Embryonic facial prominence (tissue), 1 donor: ENCODE measurements around the gene FOXP1.

Experiments used
- DNase-seq: peaks from one replicate; pipeline ENCODE4 v3.0.0-alpha.2; 2016; ENCODE audit errors: extremely low spot score

Gene FOXP1

GRCh38 chr3:71129611-71130431 is 453.7 kb downstream of the FOXP1 start:
- no peak for DNase-seq

- no peak for DNase-seq
Measured at GRCh38 chr3:71128961-71129360, 454.6 kb downstream of the FOXP1 start.

GRCh38 chr3:71127844-71128243 is 455.7 kb downstream of the FOXP1 start:
- DNase-seq, result no peak

GRCh38 chr3:71127052-71127831 is 456.3 kb downstream of the FOXP1 start:
- DNase-seq, result no peak

DNA sequence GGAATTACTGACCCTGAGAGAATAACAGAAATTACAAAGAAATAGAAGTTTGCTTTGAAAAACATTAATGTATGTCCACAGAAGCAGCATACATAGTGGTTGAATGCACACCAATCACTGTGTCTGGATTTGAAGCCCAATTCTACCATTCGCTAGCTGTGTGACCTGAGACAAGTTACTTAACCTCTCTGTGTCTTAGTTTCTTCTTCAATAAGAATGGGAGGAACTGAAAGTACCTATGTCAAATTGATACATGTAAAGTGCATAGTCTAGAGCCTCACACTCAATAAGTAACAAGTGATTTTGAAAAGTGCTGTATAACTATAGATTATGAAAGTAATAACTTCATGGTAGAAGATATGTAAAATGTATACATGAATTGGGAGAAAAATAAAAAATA is 457.8 kb downstream of the FOXP1 start:
- DNase-seq, result no peak

- no peak for DNase-seq
Measured at GRCh38 chr3:71124048-71124447, 459.5 kb downstream of the FOXP1 start.

- DNase-seq, result no peak
Measured at GRCh38 chr3:71122641-71123040, 460.9 kb downstream of the FOXP1 start.

GRCh38 chr3:71121429-71122167 is 461.9 kb downstream of the FOXP1 start:
- DNase-seq, result no peak

DNA sequence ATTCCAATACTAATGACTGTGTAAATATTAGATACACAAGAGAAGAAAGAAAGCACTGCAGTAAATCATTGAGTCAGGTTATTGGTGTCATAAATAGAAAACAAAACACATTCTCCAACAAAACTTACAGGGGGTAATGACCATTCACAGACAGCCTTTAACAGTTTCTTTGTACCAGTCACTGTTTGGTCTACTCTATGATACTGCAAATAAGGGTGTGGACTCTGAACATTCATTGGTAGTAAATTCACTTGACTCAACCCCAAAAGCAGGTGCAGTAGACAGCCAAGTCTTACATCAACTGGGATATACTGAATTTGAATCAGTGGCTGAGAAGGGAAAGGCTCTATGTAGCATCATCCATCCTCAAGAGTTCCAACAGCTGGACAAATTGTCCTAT is 463.5 kb downstream of the FOXP1 start:
- no peak for DNase-seq

DNA sequence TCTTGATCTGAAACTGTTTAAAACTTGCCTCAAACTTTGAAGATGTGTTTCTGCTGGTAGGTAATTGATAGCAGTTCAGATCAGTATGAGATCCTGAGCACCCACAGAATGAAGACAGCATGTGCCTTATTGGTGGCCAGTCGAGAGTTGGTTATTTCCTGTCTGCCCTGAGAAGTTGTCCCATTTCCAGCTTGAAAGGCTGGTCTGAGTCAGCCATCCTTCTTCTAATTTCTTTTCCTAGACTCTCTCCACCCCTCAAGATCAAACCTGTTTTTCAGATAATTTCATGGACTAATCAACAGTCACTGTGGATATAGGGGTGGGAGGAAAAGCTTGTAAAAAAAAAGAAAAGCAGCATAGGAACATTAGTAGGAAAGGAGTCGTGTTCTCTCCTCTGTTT is 464.4 kb downstream of the FOXP1 start:
- DNase-seq, result no peak

DNA sequence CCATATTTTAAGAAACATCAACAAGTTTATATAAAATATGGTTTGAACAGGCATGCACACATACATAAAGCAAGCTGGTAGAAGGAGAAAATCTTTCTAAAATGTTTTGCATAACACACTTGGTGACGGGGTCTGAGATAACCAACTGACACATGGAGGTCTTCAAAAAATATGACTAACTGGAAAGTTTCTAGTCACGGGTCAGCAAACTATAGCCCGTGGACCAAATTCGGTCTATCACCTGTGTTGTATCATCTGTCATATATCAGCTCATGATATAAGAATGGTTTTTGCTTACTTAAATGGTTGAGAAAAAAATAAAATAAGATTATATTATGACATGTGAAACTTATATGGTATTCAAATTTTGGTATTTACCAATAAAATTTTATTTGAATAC is 465.1 kb downstream of the FOXP1 start:
- DNase-seq, result no peak

- DNase-seq, result no peak
Measured at GRCh38 chr3:71117572-71118247, 465.8 kb downstream of the FOXP1 start.

- DNase-seq, result no peak
Measured at GRCh38 chr3:71114610-71115009, 468.9 kb downstream of the FOXP1 start.

- DNase-seq, result no peak
Measured at GRCh38 chr3:71112576-71112975, 471.0 kb downstream of the FOXP1 start.

DNA sequence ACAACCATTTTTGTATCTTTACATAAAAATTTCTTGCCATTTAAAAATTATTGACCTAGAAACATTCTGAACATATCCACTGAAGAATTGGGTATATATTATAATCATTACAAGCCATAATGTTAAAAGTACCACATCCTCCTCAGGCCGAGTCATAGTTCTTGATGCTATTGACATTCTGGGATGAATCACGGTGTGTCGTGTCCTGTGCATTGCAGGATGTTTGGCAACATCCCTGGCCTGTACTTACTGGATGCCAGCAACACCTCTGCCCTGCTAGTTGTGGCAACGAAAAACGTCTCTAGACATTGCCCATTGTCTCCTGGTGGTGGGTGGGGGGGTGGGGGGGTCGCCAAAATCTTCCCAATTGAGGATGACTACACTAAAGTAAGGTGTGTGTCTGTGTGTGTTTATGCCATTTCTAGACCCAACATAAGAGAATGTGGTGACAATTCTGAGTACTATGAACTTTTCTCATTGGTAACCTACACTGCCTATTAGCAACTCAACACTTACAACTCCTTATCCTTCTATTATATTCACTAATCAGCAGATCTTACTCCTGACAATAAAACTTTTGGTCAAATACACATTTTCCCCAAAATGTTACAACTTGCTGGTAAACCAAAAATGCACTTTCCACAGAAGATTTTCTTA is 471.6 kb downstream of the FOXP1 start:
- DNase-seq, result no peak

GRCh38 chr3:71110385-71111222 is 472.9 kb downstream of the FOXP1 start:
- no peak for DNase-seq

DNA sequence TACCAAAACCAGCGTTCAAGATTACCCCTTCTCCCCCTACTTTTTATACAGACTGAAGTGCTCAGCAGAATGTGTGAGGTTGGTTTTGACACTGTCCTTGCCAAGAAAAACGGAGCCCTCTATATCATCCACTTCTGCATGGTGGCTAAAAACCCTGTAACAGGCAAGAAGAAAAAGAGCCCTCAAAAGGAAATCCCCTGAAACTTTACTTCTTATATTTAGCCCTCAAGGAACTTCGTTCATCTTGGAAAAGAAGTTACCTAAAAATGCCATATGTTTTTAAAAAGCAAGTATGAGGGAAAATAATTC is 473.6 kb downstream of the FOXP1 start:
- no peak for DNase-seq

- no peak for DNase-seq
Measured at GRCh38 chr3:71109241-71109976, 474.1 kb downstream of the FOXP1 start.

DNA sequence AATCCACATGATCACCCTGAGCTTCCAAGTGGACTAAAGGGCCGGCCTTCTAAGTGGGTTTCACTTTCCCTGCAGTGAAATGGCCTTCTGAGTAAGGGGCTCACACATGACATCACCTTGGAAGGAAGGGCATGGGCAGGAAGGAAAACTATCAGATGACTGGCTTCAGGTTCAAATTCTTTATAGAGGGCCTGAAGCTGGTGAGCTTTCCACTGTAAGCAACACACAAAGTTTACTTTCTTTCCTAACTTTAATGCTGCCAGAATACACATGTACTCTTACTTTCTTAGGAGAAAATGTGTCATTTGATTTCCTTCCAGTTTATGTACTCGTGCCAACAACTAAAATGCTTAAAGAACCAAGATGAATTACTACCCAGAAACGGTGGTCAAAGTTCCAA is 475.6 kb downstream of the FOXP1 start:
- DNase-seq, result no peak

DNA sequence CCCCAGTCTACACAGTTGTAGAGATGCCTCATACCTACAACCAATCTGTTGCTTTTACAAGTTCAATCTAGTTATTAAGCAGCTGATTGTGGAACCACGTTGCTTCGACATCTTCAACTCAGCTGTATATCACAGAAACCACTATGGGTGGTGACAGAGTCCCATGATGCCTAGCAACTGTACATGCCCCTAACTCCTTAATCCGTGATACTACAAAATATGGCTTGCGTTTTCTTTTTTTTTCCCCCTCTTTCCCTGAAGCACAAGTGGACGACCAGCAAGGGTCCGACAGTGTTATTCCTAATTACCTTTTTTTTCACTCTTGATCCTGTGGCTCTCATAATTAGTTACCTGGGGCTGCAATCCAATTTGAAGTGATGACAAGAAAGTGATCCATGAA is 478.6 kb downstream of the FOXP1 start:
- no peak for DNase-seq
